Upper lobe of left lung (tissue), 4 donors: Measurements from ENCODE around the gene C20orf96.

Experiments used
- EP300 ChIP-seq, 4 donors: sonication (generic); formaldehyde crosslinking; IDR thresholded peaks; one replicate each; pipeline ENCODE4 v1.5.1; 2017; ENCODE audit warnings: antibody characterized with exemption in 4 of 4, control low read depth in 2 of 4
- POLR2A ChIP-seq, 4 donors: fragments of 450-650 bp; IDR thresholded peaks; one replicate each; pipeline ENCODE4 v1.5.1; 2016 to 2017; ENCODE audit warnings: antibody characterized with exemption in 4 of 4, mild to moderate bottlenecking in 2 of 4
- TF ChIP-seq, protein P1 (sequence below), 6 experiments: fragments of 450-650 bp in 4 of 6; fragments of 200-600 bp in 2 of 6; sonication (generic) in 2 of 6; IDR thresholded peaks; one replicate each; pipeline ENCODE4 v1.5.1; 2016 to 2019; ENCODE audit warnings: antibody characterized with exemption in 6 of 6

DNA sequence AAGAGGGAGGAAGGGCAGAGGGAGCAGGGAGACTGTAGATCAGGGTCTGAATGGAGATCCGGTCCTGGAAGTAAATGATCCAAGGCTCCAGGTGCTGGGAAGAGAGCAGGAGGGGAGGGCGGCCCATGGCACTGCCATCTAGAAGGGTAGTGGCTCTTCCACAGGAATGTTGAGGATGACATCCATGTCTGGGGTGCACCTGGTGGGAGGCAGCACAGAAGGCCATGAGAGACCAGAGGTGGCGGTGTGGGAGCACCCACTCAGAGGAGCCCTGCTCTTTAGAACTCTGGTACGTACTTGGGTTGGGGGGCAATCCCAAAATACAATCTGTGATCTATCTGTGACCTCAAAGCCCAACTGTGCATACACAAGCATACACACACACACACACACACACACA is 19.5 kb downstream of the C20orf96 start:
- TF ChIP-seq POLR2A (IDR thresholded peaks at IDR 0.05) (no peak), EP300 (IDR thresholded peaks at IDR 0.05) (no peak)
- TF ChIP-seq, protein P1, sequence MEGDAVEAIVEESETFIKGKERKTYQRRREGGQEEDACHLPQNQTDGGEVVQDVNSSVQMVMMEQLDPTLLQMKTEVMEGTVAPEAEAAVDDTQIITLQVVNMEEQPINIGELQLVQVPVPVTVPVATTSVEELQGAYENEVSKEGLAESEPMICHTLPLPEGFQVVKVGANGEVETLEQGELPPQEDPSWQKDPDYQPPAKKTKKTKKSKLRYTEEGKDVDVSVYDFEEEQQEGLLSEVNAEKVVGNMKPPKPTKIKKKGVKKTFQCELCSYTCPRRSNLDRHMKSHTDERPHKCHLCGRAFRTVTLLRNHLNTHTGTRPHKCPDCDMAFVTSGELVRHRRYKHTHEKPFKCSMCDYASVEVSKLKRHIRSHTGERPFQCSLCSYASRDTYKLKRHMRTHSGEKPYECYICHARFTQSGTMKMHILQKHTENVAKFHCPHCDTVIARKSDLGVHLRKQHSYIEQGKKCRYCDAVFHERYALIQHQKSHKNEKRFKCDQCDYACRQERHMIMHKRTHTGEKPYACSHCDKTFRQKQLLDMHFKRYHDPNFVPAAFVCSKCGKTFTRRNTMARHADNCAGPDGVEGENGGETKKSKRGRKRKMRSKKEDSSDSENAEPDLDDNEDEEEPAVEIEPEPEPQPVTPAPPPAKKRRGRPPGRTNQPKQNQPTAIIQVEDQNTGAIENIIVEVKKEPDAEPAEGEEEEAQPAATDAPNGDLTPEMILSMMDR (IDR thresholded peaks at IDR 0.05): no peak
